ENCODE data around the gene CREB3.

CREB3 gene

GRCh38 chr9:35755071-35755470 lies 22.6 kb downstream of the CREB3 start:
- H3K36me3 ChIP-seq (ENCODE audit: control insufficient read depth, low read length): peaks cover 42% of the 10 kb centered on the region
- H3K4me2 ChIP-seq (ENCODE audit: low read length): no peak overlapping the region
- TF ChIP-seq, protein P1, sequence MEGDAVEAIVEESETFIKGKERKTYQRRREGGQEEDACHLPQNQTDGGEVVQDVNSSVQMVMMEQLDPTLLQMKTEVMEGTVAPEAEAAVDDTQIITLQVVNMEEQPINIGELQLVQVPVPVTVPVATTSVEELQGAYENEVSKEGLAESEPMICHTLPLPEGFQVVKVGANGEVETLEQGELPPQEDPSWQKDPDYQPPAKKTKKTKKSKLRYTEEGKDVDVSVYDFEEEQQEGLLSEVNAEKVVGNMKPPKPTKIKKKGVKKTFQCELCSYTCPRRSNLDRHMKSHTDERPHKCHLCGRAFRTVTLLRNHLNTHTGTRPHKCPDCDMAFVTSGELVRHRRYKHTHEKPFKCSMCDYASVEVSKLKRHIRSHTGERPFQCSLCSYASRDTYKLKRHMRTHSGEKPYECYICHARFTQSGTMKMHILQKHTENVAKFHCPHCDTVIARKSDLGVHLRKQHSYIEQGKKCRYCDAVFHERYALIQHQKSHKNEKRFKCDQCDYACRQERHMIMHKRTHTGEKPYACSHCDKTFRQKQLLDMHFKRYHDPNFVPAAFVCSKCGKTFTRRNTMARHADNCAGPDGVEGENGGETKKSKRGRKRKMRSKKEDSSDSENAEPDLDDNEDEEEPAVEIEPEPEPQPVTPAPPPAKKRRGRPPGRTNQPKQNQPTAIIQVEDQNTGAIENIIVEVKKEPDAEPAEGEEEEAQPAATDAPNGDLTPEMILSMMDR (IDR thresholded peaks at IDR 0.05; ENCODE audit: low read depth, low read length, poor library complexity, severe bottlenecking): no peak
- TF ChIP-seq EZH2phosphoT487 (IDR thresholded peaks at IDR 0.05; ENCODE audit: borderline replicate concordance, low read length): no peak

DNA sequence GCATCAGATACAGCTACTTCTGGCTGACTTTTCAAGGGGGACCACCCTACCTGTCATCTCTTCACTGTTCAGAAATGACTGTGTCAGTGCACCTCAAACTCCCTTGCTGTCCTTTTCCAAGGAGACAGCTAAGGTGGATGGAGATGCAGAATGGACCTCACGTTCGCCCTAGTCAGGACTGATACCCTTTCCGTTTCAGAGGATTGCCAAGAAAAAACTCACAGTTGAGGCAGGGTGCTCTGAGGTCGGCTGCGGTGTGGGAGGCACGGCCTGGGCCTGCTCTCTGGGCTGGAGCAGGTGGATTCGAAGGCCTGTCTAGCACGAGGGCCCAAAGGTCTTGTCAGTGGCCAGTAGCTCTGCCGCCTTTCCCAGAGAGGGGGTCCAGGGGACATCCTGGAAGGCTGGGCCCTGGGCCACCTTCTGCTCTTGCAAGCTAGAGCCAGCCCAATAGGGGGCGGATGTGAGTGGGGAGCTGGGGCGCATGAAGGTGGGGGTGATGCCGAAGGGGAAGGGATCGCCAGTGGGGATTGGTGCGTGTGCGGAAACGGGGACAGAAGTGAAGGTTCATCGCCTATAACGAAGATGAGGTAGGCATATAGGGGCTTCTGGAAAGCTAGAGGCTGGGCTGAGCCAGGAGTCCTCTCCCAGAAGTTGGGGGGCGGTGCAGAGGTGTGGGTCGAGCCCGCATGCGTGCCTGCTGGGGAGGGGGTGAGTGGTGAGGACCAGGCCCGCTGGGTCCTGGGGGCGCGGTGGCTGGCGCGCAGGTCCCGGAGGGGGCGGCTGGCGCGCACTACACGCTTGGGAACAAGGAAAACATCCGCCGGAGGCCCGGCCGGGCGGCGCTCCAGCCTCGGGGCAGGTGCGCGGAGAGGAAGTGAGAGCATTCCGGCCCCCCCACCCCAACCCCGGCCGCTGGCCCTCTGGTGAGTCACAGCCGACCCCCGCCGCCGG lies 24.1 kb downstream of the CREB3 start:
- no peaks in the 10 kb centered on the region for H3K9me3 ChIP-seq (ENCODE audit: control insufficient read depth, insufficient read depth, low read length)
- TF ChIP-seq EZH2phosphoT487 (IDR thresholded peaks at IDR 0.05; ENCODE audit: borderline replicate concordance, low read length): no peak
- TF ChIP-seq, protein P1 (IDR thresholded peaks at IDR 0.05; ENCODE audit: low read depth, low read length, poor library complexity, severe bottlenecking): peak; percentile 96
- peaks cover 20% of the 10 kb centered on the region for H3F3A ChIP-seq (ENCODE audit: control insufficient read depth, insufficient read depth)
- peaks cover 17% of the 10 kb centered on the region for H3K79me2 ChIP-seq (ENCODE audit: control insufficient read depth, low read length)
- no peaks in the 10 kb centered on the region for H3K9me2 ChIP-seq (replicated peaks; ENCODE audit: control insufficient read depth, low read length)
- H3K4me3 ChIP-seq (ENCODE audit: low read length): peak overlapping the region; percentile 85
- peak overlapping the region; percentile 83 for H3K27ac ChIP-seq (ENCODE audit: low read depth, low read length)
- H3K36me3 ChIP-seq (ENCODE audit: control insufficient read depth, low read length): peaks cover 33% of the 10 kb centered on the region
- H3K4me1 ChIP-seq (ENCODE audit: control insufficient read depth, low read length): peaks cover 41% of the 10 kb centered on the region
- no peaks in the 10 kb centered on the region for H4K20me1 ChIP-seq (ENCODE audit: control insufficient read depth, insufficient read depth, low read depth, low read length)
- H3K4me2 ChIP-seq (ENCODE audit: low read length): peak overlapping the region; percentile 99
- H3K27me3 ChIP-seq (ENCODE audit: control insufficient read depth, low read length): no peaks in the 10 kb centered on the region

More at GRCh38 chr9:35755071-35755470, 22.6 kb downstream of the CREB3 start:
- Histone ChIP-seq H3K4me1 (ENCODE audit: control insufficient read depth, low read length) (peaks cover 49% of the 10 kb centered on the region), H3K9me3 (ENCODE audit: control insufficient read depth, insufficient read depth, low read length) (no peaks in the 10 kb centered on the region), H3K27me3 (ENCODE audit: control insufficient read depth, low read length) (no peaks in the 10 kb centered on the region), H4K20me1 (ENCODE audit: control insufficient read depth, insufficient read depth, low read depth, low read length) (no peaks in the 10 kb centered on the region), H3K4me3 (ENCODE audit: low read length) (peak overlapping the region; percentile 85; the same call in 1 of the 2 replicates), H3F3A (ENCODE audit: control insufficient read depth, insufficient read depth) (peaks cover 20% of the 10 kb centered on the region), H3K27ac (ENCODE audit: low read depth, low read length) (no peak overlapping the region), H3K9me2 (replicated peaks; ENCODE audit: control insufficient read depth, low read length) (no peaks in the 10 kb centered on the region), H3K79me2 (ENCODE audit: control insufficient read depth, low read length) (peaks cover 20% of the 10 kb centered on the region)

DNA sequence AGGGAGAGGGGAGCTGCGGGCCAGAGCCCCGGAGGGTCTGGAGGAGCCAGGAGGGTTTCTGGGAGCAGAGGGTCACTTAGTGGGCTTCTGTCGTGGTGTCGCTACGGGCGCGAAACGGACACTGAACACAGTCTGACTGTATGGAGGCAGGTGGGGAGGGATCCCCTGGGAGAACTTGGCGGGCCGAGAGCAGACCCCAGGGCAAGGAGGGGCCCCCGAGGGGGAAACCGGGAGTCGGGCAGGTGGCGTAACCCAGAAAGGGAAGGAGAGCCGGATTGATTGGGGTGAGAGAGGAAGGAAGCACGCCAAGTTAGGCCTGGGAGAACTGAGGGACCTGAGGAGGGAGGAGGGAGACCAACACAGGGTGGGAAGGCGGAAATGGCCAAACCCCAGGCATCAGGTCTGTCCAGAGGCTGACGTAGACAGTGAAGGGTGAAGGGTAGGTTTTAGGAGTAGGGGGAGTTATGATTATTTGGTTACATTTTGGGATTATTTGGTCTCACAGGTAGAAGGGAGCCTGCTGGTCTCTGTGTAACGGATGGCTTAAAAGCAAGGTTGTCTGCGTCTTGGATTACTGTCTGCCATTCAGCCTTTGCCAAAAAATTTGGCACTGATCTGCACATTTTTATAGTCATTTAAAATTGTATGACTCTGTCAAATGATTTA lies 24.9 kb downstream of the CREB3 start:
- Histone ChIP-seq H3F3A (ENCODE audit: control insufficient read depth, insufficient read depth) (peaks cover 20% of the 10 kb centered on the region), H3K4me2 (ENCODE audit: low read length) (peak overlapping the region; percentile 99), H3K4me1 (ENCODE audit: control insufficient read depth, low read length) (peaks cover 43% of the 10 kb centered on the region), H3K9me3 (ENCODE audit: control insufficient read depth, insufficient read depth, low read length) (no peaks in the 10 kb centered on the region), H4K20me1 (ENCODE audit: control insufficient read depth, insufficient read depth, low read depth, low read length) (no peaks in the 10 kb centered on the region), H3K36me3 (ENCODE audit: control insufficient read depth, low read length) (peaks cover 25% of the 10 kb centered on the region), H3K27me3 (ENCODE audit: control insufficient read depth, low read length) (no peaks in the 10 kb centered on the region), H3K79me2 (ENCODE audit: control insufficient read depth, low read length) (peaks cover 21% of the 10 kb centered on the region), H3K27ac (ENCODE audit: low read depth, low read length) (peak overlapping the region; percentile 83), H3K4me3 (ENCODE audit: low read length) (peak overlapping the region; percentile 85), H3K9me2 (replicated peaks; ENCODE audit: control insufficient read depth, low read length) (no peaks in the 10 kb centered on the region)
- TF ChIP-seq EZH2phosphoT487 (IDR thresholded peaks at IDR 0.05; ENCODE audit: borderline replicate concordance, low read length): no peak
- TF ChIP-seq, protein P1 (IDR thresholded peaks at IDR 0.05; ENCODE audit: low read depth, low read length, poor library complexity, severe bottlenecking): no peak
